Endothelial cell of umbilical vein (primary cell): ENCODE measurements around the gene SLC44A1. TPM values are rescaled to one million over a fixed set of nuclear protein-coding genes. Genes with fewer than 3 reads are reported as not detected.

Experiments used
- BruUV-seq: library from RNA; stranded (reverse); fragments of 400-500 nt; replicated peaks from 2 replicates; lab custom pipeline; 2021; lab: Mats Ljungman, UMichigan
- CTCF ChIA-PET: fragments of 300-600, 350-600 bp; sonication (Branson Sonifier 250); formaldehyde crosslinking; loops from one replicate; lab custom pipeline; 2021; ENCODE audit warnings: antibody characterized with exemption, inconsistent platforms; lab: Charles Lee
- POLR2A ChIA-PET: fragments of 300-600, 350-600 bp; sonication (Branson Sonifier 250); formaldehyde crosslinking; loops from one replicate; lab custom pipeline; 2021; ENCODE audit warnings: antibody characterized with exemption, inconsistent platforms; lab: Charles Lee
- DNase-seq: peaks from one replicate; pipeline ENCODE4 v3.0.0-alpha.2; 2011; ENCODE audit warnings: low read depth, low spot score
- FAIRE-seq: peaks from 2 replicates; lab custom pipeline; 2011; peaks lifted over from hg19 to GRCh38; lab: Jason Lieb, UNC
- H2AFZ ChIP-seq: 2 replicates; pipeline ENCODE4 v1.6.0; 2012; ENCODE audit warnings: low read depth, low read length, control low read depth, inconsistent platforms
- H3K27ac ChIP-seq: 2 replicates; pipeline ENCODE4 v1.5.1; 2011; ENCODE audit warnings: low read depth, mild to moderate bottlenecking, control low read depth, low read length, moderate library complexity; ENCODE audit not compliant: insufficient read depth
- H3K27me3 ChIP-seq, 2 experiments: 2 replicates each; pipeline versions ENCODE4 v1.6.0 to v1.6.1; 2011; ENCODE audit warnings: low read length in 2 of 2, mixed read lengths in 1 of 2; ENCODE audit not compliant: control insufficient read depth in 2 of 2, insufficient read depth in 2 of 2
- H3K36me3 ChIP-seq, 2 experiments: 2 replicates in 1 of 2; 3 replicates in 1 of 2; pipeline ENCODE4 v1.5.1; 2011; ENCODE audit warnings: low read length in 2 of 2, mild to moderate bottlenecking in 1 of 2, moderate library complexity in 1 of 2; ENCODE audit not compliant: control insufficient read depth in 2 of 2, insufficient read depth in 2 of 2; ENCODE audit errors: extremely low read depth in 1 of 2
- H3K4me1 ChIP-seq: 3 replicates; pipeline ENCODE4 v1.5.1; 2011; ENCODE audit warnings: mild to moderate bottlenecking, low read length; ENCODE audit not compliant: control insufficient read depth, insufficient read depth; ENCODE audit errors: extremely low read depth
- H3K4me2 ChIP-seq: 2 replicates; pipeline ENCODE4 v1.6.1; 2011; ENCODE audit warnings: low read length, control low read depth, mixed read lengths; ENCODE audit not compliant: insufficient read depth
- H3K4me3 ChIP-seq, 3 experiments: fragments of 200-600 bp in 1 of 3; sonication (generic), shearing (Covaris generic) in 1 of 3; replicated peaks in 1 of 3; 2 replicates each; pipeline ENCODE4 v1.5.1; 2011 to 2016; ENCODE audit warnings: control low read depth in 3 of 3, low read length in 3 of 3, mild to moderate bottlenecking in 2 of 3, inconsistent platforms in 1 of 3, low read depth in 1 of 3, moderate library complexity in 1 of 3; ENCODE audit not compliant: insufficient read depth in 1 of 3
- H3K79me2 ChIP-seq: 2 replicates; pipeline ENCODE4 v1.6.0; 2012; ENCODE audit warnings: low read length, inconsistent platforms; ENCODE audit not compliant: control insufficient read depth, insufficient read depth
- H3K9ac ChIP-seq: replicated peaks from 2 replicates; pipeline ENCODE3; 2011; ENCODE audit warnings: low read length, control low read depth; ENCODE audit not compliant: insufficient read depth; ENCODE audit errors: extremely low read depth
- H3K9me1 ChIP-seq: replicated peaks from 3 replicates; pipeline ENCODE4 v1.6.0; 2011; ENCODE audit warnings: mild to moderate bottlenecking, low read length; ENCODE audit not compliant: control insufficient read depth, insufficient read depth; ENCODE audit errors: extremely low read depth
- H3K9me3 ChIP-seq: replicated peaks from 2 replicates; pipeline ENCODE4 v1.5.1; 2012; ENCODE audit warnings: low read length, inconsistent platforms; ENCODE audit not compliant: control insufficient read depth, insufficient read depth
- H4K20me1 ChIP-seq: replicated peaks from 2 replicates; pipeline ENCODE3; 2011; ENCODE audit warnings: mild to moderate bottlenecking, low read length; ENCODE audit not compliant: control insufficient read depth, insufficient read depth; ENCODE audit errors: extremely low read depth
- CTCF ChIP-seq, 2 donors: IDR thresholded peaks; 1 replicate in 1 of 2; 2 replicates in 1 of 2; pipeline ENCODE4 v1.5.1; 2011; ENCODE audit warnings: low read length in 2 of 2, mild to moderate bottlenecking in 2 of 2, moderate library complexity in 2 of 2, control low read depth in 1 of 2, inconsistent platforms in 1 of 2, low read depth in 1 of 2; ENCODE audit not compliant: insufficient read depth in 1 of 2; ENCODE audit errors: extremely low read depth in 1 of 2
- MYC ChIP-seq: IDR thresholded peaks from one replicate; pipeline ENCODE4 v1.6.1; 2011; ENCODE audit warnings: mild to moderate bottlenecking, low read depth, low read length
- POLR2A ChIP-seq: IDR thresholded peaks from 2 replicates; pipeline ENCODE4 v1.6.1; 2012; ENCODE audit warnings: low read depth, mild to moderate bottlenecking, control low read depth, low read length
- POLR2AphosphoS5 ChIP-seq: IDR thresholded peaks from 2 replicates; pipeline ENCODE4 v1.6.1; 2012; ENCODE audit warnings: low read depth, mild to moderate bottlenecking, control low read depth, low read length, moderate library complexity; ENCODE audit not compliant: insufficient read depth
- dilution Hi-C: fragments of 300-500 bp; cut with MboI; formaldehyde crosslinking; loops from one replicate; pipeline ENCODE4 v1.15.0; 2019; ENCODE audit warnings: low sequenced_read_pairs; ENCODE audit not compliant: extremely low pct_ligation_motif_present
- intact Hi-C: fragments of 100-400 bp; cut with micrococcal nuclease; formaldehyde crosslinking; loops from one replicate; pipeline ENCODE4 v1.10.0; 2022
- polyA plus RNA-seq, 4 experiments: library from polyadenylated mRNA; depleted of rRNA in 3 of 4; stranded (reverse) in 3 of 4; unstranded in 1 of 4; fragments of >200 nt; gene quantifications; 2 replicates each; pipeline versions ENCODE4 v1.2.1 to v1.2.3, GENCODE V29; 2011 to 2012; ENCODE audit warnings: missing spikeins in 1 of 4
- total RNA-seq: library from RNA; stranded (reverse); gene quantifications from 2 replicates; pipeline ENCODE4 v1.2.3, GENCODE V29; 2021

SLC44A1 gene
- total and polyA plus RNA-seq, 2 donors (not counting 3 experiments of a cell fraction or from before 2014, with no cell fraction given): 16.1 to 37.7 TPM

GRCh38 chr9:105421864-105422263 lies 177.4 kb downstream of the SLC44A1 start:
- Histone ChIP-seq H4K20me1 (no peaks in the 10 kb centered on the region), H3K79me2 (no peaks in the 10 kb centered on the region), H3K4me1 (no peaks in the 10 kb centered on the region), H3K27me3 (no peaks in the 10 kb centered on the region), H3K27ac (no peak overlapping the region), H3K9me3 (no peaks in the 10 kb centered on the region), H2AFZ (no peak overlapping the region), H3K9ac (no peak overlapping the region), H3K4me2 (no peak overlapping the region), H3K9me1 (no peaks in the 10 kb centered on the region), H3K4me3 (no peak overlapping the region), H3K36me3 (no peaks in the 10 kb centered on the region)
- no TSS peak for BruUV-seq
- POLR2A ChIA-PET: no interaction called here
- dilution Hi-C loops: no loop called here
- DNase-seq (no peak), FAIRE-seq (no peak)
- intact Hi-C loops: no loop called here
- CTCF ChIA-PET: no interaction called here
- no peak for TF ChIP-seq MYC
- no peak for TF ChIP-seq POLR2AphosphoS5

GRCh38 chr9:105425816-105426433 lies 181.5 kb downstream of the SLC44A1 start:
- H3K4me2 ChIP-seq: no peak overlapping the region
- peak; percentile 26 for DNase-seq
- intact Hi-C loops: loop anchor here (1.0 to 5.0 kb wide), 2 partner anchors 292 to 456 kb away; no protein-coding TSS in a partner anchor
- TF ChIP-seq CTCF (IDR thresholded peaks at IDR 0.05; ENCODE audit: extremely low read depth in 1 of 2, insufficient read depth in 1 of 2, low read depth in 1 of 2, low read length in 2 of 2): peak; percentile 17 to 18
- no peak for TF ChIP-seq POLR2A
- dilution Hi-C loops: no loop called here
- ChIA-PET POLR2A (no interaction called here), CTCF (interaction anchor here (0.7 to 1.2 kb wide), 2 partner anchors 19 to 416 kb away, joined by 3 to 4 read pairs; no protein-coding TSS in a partner anchor)
- no peaks in the 10 kb centered on the region for H3K36me3 ChIP-seq
- no peaks in the 10 kb centered on the region for H3K79me2 ChIP-seq
- H3K4me1 ChIP-seq: no peaks in the 10 kb centered on the region
- no peaks in the 10 kb centered on the region for H3K9me1 ChIP-seq
- no TSS peak for BruUV-seq
- no peak overlapping the region for H3K27ac ChIP-seq
- no peaks in the 10 kb centered on the region for H3K27me3 ChIP-seq
- H3K4me3 ChIP-seq: no peak overlapping the region
- no peak overlapping the region for H3K9ac ChIP-seq
- FAIRE-seq: peak; percentile 59
- no peak overlapping the region for H2AFZ ChIP-seq
- no peaks in the 10 kb centered on the region for H3K9me3 ChIP-seq
- no peaks in the 10 kb centered on the region for H4K20me1 ChIP-seq
